GM21367 (cell line): ENCODE measurements around the gene PAM16.

Source experiments
- ATAC-seq: cut with Tn5 transposase; IDR thresholded peaks from one replicate; pipeline ENCODE4 v1.9.1; 2021; ENCODE audit not compliant: unreplicated experiment

Gene PAM16

GRCh38 chr16:4306470-4307214, 44.5 kb downstream of the PAM16 start:
- no peak for ATAC-seq

GRCh38 chr16:4303973-4304372, 47.1 kb downstream of the PAM16 start:
- ATAC-seq, result no peak

- ATAC-seq, result no peak
Measured at GRCh38 chr16:4301968-4302367, 49.2 kb downstream of the PAM16 start.

GRCh38 chr16:4301177-4301576, 49.9 kb downstream of the PAM16 start:
- no peak for ATAC-seq

- ATAC-seq, result no peak
Measured at GRCh38 chr16:4298761-4299522, 52.2 kb downstream of the PAM16 start.

GRCh38 chr16:4297480-4297879, 53.6 kb downstream of the PAM16 start:
- ATAC-seq, result no peak

- no peak for ATAC-seq
Measured at GRCh38 chr16:4295581-4295980, 55.5 kb downstream of the PAM16 start.

- ATAC-seq, result no peak
Measured at GRCh38 chr16:4293822-4294457, 57.2 kb downstream of the PAM16 start.

- no peak for ATAC-seq
Measured at GRCh38 chr16:4293181-4293716, 57.9 kb downstream of the PAM16 start.

GRCh38 chr16:4291699-4292098, 59.4 kb downstream of the PAM16 start:
- no peak for ATAC-seq
